ENCODE results near the gene NTN3.
A peak's percentile ranks its signal among the peaks of the same experiment; 100 is the strongest.
"Not testable (repeated sequence)": the region's sequence is repeated elsewhere in the genome, so short reads cannot be mapped to it uniquely, and the experiment has no call there.

NTN3 gene

DNA sequence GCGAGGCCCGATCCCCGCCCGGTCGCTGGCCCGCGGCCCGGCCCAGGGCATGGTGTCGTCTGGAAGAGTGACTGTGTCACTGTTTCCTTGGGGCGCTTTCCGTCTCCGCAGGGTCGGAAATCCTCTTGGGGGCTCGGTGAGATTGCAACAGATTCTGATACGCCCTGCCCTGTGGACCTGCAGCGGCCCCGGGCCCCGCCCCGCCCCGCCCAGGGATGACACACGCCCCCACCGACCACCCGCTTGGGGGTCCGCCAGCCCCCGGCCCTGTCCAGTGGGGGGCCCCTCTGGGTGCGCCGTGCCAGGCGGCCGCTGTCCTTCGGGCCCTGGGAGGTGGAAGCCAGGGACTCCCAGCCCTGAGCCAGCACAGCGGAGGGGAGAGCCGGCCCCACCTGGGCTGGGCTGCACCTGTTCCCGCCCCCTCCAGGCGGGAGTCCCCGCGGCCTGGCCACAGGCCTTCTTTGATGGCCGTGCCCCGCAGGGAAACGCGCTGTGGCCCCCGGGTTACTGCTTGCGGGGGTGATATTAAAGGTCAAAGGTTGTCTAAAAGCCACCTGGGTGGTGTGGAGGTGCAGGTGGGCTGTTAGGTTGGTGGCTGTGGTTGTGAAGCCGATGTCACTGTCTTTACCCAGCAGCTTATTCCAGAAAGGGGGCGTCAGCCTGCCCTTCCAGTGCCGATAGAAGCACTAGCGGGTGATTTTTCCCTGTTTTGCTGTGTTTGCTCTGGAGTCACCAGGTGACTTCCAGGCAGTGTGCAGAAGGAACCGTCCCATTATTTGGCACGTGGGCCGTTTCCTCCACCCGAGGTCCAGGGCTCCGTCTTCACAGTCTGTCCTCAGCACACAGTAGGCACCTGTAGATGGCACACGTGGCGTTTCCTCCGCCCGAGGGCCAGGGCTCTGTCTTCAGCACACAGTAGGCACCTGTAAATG, 4.6 kb downstream of the NTN3 start:
- Histone ChIP-seq H3K9ac (ENCODE audit: low read depth, low read length) (peak overlapping the region; percentile 68), H3K4me1 (ENCODE audit: insufficient read depth, low read length) (peaks cover 1% of the 10 kb centered on the region), H3K9me3 (ENCODE audit: control insufficient read depth, insufficient read depth, low read length) (no peaks in the 10 kb centered on the region), H3K36me3 (ENCODE audit: insufficient read depth, low read length) (no peaks in the 10 kb centered on the region)

DNA sequence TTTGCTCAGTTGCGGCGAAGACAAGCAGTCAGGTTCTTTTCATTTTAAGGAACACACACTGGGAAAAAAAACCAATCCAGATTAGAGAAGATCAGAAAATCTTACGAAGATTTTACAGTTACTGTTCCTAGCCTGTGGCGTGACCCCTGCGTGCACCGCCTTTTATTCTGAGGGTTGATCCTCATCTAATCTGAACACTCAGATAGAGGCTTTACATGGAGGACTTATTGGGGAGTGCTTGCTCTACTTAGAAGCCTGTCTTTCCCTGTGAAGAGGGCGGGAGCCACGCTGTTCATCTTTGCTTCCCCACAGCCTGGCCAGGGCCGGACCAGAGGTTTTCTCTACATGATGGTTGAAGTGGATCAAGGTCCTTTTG, 5.2 kb downstream of the NTN3 start:
- Histone ChIP-seq H3K36me3 (ENCODE audit: insufficient read depth, low read length) (no peaks in the 10 kb centered on the region), H3K9me3 (ENCODE audit: control insufficient read depth, insufficient read depth, low read length) (no peaks in the 10 kb centered on the region), H3K9ac (ENCODE audit: low read depth, low read length) (no peak overlapping the region), H3K4me1 (ENCODE audit: insufficient read depth, low read length) (no peaks in the 10 kb centered on the region; the same call in 1 of the 2 replicates)

DNA sequence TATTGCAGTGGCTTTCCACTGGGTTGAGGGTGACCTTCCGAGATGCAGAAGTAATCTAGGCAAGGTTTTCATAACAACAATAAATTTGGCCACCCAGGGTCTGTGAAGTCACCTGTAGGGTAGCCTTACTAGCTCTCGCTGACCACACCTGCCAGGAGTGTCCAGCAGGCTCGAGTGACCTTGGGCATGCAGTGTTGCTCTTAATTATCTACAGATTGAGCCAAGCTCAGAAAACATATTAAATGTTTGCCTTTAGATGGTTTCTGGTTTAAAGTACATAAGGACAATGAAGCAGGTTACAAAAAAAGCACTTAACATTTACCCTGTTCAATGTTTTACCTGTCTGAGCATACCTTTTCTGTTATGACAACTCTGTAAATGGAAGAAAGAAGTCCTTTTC, 5.6 kb downstream of the NTN3 start:
- H3K4me1 ChIP-seq (ENCODE audit: insufficient read depth, low read length), result no peaks in the 10 kb centered on the region; the same call in 1 of the 2 replicates
- no peaks in the 10 kb centered on the region for H3K36me3 ChIP-seq (ENCODE audit: insufficient read depth, low read length)
- no peak overlapping the region for H3K9ac ChIP-seq (ENCODE audit: low read depth, low read length)
- H3K9me3 ChIP-seq (ENCODE audit: control insufficient read depth, insufficient read depth, low read length), result no peaks in the 10 kb centered on the region

DNA sequence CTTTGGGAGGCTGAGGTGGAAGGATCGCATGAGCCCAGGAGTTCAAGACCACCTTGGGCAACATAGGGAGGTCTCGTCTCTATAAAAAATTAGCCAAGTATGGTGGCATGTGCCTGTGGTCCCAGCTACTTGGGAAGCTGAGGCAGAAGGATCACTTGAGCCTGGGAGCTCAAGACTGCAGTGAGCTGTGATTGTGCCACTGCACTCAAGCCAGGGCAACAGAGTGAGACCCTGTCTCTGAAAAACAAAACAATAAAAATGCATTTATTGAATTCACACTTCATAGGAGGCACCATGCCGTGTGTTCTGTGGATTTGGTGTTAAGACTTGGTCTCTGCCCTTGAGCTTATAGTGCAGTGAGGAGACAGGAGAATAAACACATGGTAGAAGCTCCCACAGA, 6.2 kb downstream of the NTN3 start:
- H3K36me3 ChIP-seq (ENCODE audit: insufficient read depth, low read length), result no peaks in the 10 kb centered on the region
- no peak overlapping the region for H3K9ac ChIP-seq (ENCODE audit: low read depth, low read length)
- H3K4me1 ChIP-seq (ENCODE audit: insufficient read depth, low read length), result no peaks in the 10 kb centered on the region; the same call in 1 of the 2 replicates
- no peaks in the 10 kb centered on the region for H3K9me3 ChIP-seq (ENCODE audit: control insufficient read depth, insufficient read depth, low read length)

DNA sequence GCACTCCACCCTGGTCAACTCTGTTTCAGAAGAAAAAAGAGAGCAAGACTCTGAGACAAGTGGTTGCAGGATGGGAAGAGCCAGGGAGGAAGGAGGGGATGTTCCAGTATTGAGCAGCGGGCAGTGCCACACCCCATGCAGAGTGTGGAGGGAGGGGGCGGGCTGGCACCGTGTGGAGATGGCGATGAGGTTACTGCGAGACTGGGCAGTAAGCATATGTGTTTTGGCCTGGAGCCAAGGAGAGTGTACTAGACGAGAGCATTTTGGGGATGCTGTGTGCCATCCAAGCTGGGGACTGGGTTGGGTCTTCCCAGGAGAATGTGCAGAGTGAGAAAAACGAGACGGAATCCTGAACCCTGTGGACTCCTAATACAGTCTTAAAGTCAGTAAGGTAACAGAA, 7.2 kb downstream of the NTN3 start:
- Histone ChIP-seq H3K9me3 (ENCODE audit: control insufficient read depth, insufficient read depth, low read length) (no peaks in the 10 kb centered on the region), H3K4me1 (ENCODE audit: insufficient read depth, low read length) (no peaks in the 10 kb centered on the region; the same call in 1 of the 2 replicates), H3K36me3 (ENCODE audit: insufficient read depth, low read length) (no peaks in the 10 kb centered on the region), H3K9ac (ENCODE audit: low read depth, low read length) (no peak overlapping the region)

DNA sequence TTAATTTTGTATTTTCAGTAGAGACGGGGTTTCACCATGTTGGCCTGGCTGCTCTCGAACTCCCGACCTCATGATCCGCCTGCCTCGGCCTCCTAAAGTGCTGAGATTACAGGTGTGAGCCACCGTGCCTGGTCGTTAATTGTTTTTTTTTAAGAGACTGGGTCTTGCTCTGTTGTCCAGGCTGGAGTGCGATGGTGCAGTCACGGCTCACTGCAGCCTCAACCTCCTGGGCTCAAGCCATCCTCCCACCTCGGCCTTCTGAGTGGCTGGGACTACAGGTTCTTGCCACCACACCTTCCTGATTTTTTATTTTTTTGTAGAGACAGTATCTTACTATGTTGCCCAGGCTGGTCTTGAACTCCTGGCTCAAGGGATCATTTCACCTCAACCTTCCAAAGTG, 8.9 kb downstream of the NTN3 start:
- not testable (repeated sequence) for H3K36me3 ChIP-seq (ENCODE audit: insufficient read depth, low read length); H3K9ac ChIP-seq (ENCODE audit: low read depth, low read length); H3K9me3 ChIP-seq (ENCODE audit: control insufficient read depth, insufficient read depth, low read length); H3K4me1 ChIP-seq (ENCODE audit: insufficient read depth, low read length)

DNA sequence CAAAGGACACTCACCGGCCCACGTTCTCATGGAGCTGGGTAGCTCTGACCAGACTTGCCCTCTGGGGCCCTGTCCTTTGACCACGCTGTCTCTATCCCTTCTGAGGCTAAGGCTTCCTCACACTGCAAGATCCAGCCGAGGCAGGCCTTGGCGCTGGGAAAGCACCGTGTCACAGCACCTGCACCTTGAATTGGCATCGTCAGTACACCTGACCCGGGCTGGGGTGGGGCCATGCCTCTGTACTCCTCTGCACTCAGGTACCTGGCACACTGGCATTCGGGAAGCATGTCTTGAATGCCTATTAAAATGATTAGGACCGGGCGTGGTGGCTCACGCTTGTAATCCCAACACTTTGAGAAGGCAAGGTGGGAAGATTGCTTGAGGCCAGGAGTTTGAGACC, 9.9 kb downstream of the NTN3 start:
- H3K9ac ChIP-seq (ENCODE audit: low read depth, low read length), result no peak overlapping the region
- no peaks in the 10 kb centered on the region for H3K36me3 ChIP-seq (ENCODE audit: insufficient read depth, low read length)
- no peaks in the 10 kb centered on the region for H3K9me3 ChIP-seq (ENCODE audit: control insufficient read depth, insufficient read depth, low read length)
- H3K4me1 ChIP-seq (ENCODE audit: insufficient read depth, low read length), result no peaks in the 10 kb centered on the region

DNA sequence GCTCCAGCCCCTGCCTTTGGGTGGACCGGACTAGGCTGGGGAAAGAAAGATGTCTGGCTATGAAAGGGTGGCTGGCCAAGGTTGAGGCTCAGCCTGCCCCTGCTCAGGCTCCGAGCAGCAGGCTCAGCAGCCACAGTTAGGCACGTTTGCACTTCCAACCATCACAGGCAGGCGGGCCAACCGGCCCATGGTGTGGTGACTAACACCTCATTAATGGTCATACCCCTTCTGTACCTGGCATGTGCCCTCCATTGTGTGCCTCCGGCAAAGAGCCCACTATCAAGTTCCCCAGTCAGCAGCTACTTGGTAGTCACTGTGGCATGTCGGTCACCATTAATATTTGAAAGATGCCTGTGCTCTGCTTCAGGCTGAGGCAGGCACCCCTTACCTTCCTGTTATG, 10.6 kb downstream of the NTN3 start:
- Histone ChIP-seq H3K36me3 (ENCODE audit: insufficient read depth, low read length) (no peaks in the 10 kb centered on the region), H3K4me1 (ENCODE audit: insufficient read depth, low read length) (no peaks in the 10 kb centered on the region), H3K9ac (ENCODE audit: low read depth, low read length) (no peak overlapping the region), H3K9me3 (ENCODE audit: control insufficient read depth, insufficient read depth, low read length) (no peaks in the 10 kb centered on the region)

DNA sequence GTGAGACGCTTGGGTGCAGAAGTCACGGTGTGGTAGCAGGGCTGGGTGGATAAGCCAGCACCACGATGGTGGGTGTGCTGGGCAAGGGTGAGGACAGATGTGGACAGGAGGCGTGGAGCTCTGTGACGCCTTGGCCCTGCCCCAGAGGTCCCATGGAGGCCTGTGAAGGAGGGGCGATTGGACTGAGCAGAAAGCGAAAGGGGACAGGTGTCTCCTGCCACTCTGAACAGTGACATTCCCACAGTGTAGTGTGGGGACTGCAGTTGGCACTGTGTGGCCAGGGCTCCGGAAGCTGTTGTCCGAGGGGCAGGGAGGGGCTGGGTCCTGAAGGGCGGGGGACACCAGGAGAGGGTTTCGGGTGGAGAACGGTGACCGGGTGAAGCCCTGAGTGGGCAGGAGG, 11.2 kb downstream of the NTN3 start:
- H3K4me1 ChIP-seq (ENCODE audit: insufficient read depth, low read length), result no peaks in the 10 kb centered on the region; the same call in 1 of the 2 replicates

DNA sequence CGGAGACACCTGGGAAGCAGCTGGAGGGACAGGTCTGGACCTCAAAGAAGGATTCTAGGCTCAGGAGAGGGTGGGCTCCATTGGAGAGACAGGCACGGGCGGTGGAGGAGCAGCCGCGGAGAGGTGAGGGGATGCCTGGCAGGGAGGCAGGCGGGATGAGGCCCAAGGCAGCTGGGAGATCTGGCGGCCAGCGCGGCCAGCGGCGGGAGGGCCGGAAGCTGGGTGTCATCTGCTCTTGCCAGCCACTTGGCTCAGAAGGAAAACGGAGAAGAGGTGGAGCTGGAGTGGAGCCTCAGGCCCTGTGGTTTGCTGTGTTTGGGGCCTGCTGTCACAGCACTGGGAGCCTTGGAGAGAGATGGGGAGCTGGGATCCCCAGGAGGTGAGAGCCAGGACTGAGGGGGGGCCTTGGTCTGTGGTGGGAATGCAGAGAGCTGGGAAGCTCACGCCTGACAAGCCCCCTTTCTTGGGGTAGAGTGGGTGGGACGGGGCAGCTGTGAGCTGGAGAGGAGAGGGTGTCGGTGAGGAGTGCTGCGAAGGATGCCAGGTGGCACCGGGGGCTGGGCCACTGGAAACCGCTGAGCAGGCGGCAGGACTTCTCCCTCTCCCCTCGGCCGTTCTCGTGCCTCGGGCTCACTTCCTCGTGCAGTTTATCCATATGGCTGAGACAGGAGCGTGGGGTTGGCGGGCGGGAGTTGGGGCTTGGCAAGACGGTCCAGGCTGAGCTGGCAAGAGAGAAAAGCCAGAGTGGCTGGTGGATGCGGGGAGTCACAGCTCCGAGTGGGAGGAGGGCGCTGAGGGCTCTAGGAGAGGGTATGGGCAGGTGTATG, 11.8 kb downstream of the NTN3 start:
- H3K9ac ChIP-seq (ENCODE audit: low read depth, low read length), result no peak overlapping the region
- no peaks in the 10 kb centered on the region for H3K9me3 ChIP-seq (ENCODE audit: control insufficient read depth, insufficient read depth, low read length)
- H3K4me1 ChIP-seq (ENCODE audit: insufficient read depth, low read length), result no peaks in the 10 kb centered on the region; the same call in 1 of the 2 replicates
- H3K36me3 ChIP-seq (ENCODE audit: insufficient read depth, low read length), result no peaks in the 10 kb centered on the region

More for the DNA sequence above, 11.2 kb downstream of the NTN3 start:
- Histone ChIP-seq H3K36me3 (ENCODE audit: insufficient read depth, low read length) (no peaks in the 10 kb centered on the region), H3K9ac (ENCODE audit: low read depth, low read length) (no peak overlapping the region), H3K9me3 (ENCODE audit: control insufficient read depth, insufficient read depth, low read length) (no peaks in the 10 kb centered on the region)

DNA sequence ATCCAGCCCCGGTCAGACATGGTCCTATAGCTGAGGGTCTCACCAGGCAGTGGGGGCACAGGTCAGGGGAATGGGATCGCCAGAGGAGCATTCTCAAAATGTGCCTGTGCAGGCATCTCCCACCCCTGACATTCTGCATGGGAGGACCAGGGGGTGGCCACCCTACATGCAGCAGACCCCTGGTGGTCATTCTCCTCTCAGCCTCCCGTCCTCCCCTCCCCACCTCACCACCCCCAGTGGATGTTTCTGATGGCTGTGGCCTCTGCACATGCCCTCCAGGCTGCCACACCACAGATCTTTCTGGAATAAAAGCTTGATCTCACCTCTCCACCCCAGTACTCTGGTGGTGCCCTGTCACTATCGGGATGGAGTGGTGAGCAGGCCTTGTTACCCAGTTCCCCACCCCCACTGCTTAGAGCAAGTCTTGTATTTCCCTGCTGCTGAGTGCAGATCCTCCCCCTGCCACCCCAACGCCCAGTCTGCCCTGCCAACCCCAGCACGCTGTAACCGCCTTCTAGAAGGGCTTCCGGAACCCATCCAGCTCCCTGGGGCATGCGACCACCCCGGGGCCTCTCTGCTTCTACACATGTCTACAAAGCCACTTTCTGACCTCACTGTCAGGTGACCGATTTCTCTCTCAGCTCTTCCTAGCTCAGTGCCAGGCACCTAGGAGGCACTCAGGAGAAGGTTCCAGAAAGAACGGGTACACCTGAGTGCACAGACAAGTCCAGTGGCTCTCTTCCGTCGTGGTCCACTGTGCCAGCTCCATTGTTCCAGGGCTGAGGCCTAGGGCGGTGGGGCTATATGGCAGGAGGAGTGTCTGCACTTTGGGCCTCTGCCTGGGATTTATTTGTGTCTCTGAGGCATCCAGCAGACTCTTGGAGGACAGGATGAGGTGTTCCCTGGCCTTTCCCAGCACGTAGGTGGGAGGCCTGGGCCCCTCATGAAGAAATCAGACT, 13.1 kb downstream of the NTN3 start:
- H3K36me3 ChIP-seq (ENCODE audit: insufficient read depth, low read length), result no peaks in the 10 kb centered on the region
- H3K9ac ChIP-seq (ENCODE audit: low read depth, low read length), result no peak overlapping the region
- no peaks in the 10 kb centered on the region for H3K9me3 ChIP-seq (ENCODE audit: control insufficient read depth, insufficient read depth, low read length)
- H3K4me1 ChIP-seq (ENCODE audit: insufficient read depth, low read length), result no peaks in the 10 kb centered on the region; the same call in 1 of the 2 replicates

DNA sequence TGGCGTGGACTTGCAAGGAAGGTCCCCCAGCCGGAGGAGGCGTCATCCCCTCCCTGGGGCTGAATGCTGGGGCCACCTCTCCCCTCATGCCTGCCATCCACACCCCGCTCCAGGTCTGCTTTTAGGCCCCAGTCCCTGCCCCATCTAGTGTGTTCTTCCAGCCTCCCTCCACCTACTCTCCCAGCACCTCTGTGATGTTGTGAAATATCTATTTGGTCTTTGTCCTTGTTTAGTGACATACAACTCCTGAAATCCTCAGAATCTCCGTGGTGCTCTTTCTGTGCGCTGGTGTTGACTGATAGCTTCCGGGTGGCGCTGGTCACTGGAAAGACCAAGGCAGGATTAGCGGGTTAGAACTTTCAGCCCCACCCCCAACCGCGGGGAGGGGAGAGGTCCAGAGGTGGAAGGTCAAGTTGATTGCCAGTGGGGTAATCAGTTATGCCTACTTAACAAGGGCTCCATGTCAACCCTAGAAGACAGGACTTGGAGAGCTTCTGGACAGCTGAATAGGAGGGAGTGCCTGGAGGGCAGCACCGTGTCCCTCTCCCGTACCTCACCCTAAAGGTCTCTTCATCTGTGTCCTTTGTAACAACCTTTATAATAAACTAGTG, 13.9 kb downstream of the NTN3 start:
- no peaks in the 10 kb centered on the region for H3K9me3 ChIP-seq (ENCODE audit: control insufficient read depth, insufficient read depth, low read length)
- H3K9ac ChIP-seq (ENCODE audit: low read depth, low read length), result no peak overlapping the region
- H3K36me3 ChIP-seq (ENCODE audit: insufficient read depth, low read length), result no peaks in the 10 kb centered on the region
- no peaks in the 10 kb centered on the region; the same call in 1 of the 2 replicates for H3K4me1 ChIP-seq (ENCODE audit: insufficient read depth, low read length)

DNA sequence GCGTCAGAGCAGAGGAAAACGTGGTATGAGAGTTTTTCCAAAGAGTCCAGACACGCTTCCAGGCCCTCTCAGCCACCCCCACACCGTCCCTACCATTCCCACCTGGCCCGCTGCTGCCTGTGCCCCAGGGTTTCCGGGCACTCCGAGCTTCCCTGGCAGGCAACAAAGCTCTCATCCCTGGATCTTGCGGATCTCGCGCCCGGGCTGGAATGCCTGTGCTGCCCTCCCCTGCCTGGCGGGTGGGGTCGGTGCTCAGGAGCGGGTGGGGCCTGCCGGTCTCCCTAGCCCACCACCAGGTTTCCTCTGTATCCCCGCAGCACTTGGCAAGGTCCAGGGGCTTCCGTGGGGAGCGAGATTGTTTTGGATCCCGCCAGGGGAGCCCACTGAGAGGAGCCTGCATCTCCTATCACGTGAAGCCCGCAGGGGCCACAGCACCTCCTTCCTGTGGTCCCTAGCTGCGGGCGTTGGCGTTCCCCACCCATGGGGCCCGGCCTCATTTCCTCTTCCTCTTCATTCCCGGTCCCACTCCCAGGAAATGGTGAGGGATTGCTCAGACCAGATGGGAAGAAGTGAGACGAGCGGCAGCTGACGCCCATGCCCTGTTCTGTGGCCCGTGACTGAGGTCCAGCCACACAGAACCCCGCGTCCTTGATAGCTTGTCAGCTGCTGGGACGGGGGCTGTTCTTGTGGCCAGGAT, 14.9 kb downstream of the NTN3 start:
- Histone ChIP-seq H3K4me1 (ENCODE audit: insufficient read depth, low read length) (no peaks in the 10 kb centered on the region; the same call in 1 of the 2 replicates), H3K9me3 (ENCODE audit: control insufficient read depth, insufficient read depth, low read length) (no peaks in the 10 kb centered on the region), H3K9ac (ENCODE audit: low read depth, low read length) (no peak overlapping the region), H3K36me3 (ENCODE audit: insufficient read depth, low read length) (no peaks in the 10 kb centered on the region)
